T47D (cell line): ENCODE data around the gene OLFM4.

Experiments used
- DNase-seq, 2 experiments: peaks; one replicate each; pipeline versions ENCODE4 v3.0.0 to v3.0.0-alpha.2; 2011 to 2012; ENCODE audit warnings: low read depth in 1 of 2, low spot score in 1 of 2
- JUND ChIP-seq: IDR thresholded peaks from 2 replicates; pipeline ENCODE4 v1.6.1; 2012; ENCODE audit warnings: low read depth
- in situ Hi-C: cut with HindIII; loops from 2 replicates; pipeline ENCODE4 v1.10.0; 2016; ENCODE audit warnings: low sequenced_read_pairs, low pct_unique_long_range_greater_than_20kb

The OLFM4 gene

GRCh38 chr13:53058065-53058679 lies 29.6 kb downstream of the OLFM4 start:
- no peak for TF ChIP-seq JUND
- no peak for DNase-seq
- in situ Hi-C loops = no loop called here

GRCh38 chr13:53060840-53061490 lies 32.4 kb downstream of the OLFM4 start:
- DNase-seq = no peak
- TF ChIP-seq JUND = no peak
- in situ Hi-C loops = no loop called here

GRCh38 chr13:53064731-53065130 lies 36.1 kb downstream of the OLFM4 start:
- in situ Hi-C loops = no loop called here
- DNase-seq = no peak
- TF ChIP-seq JUND = no peak

- TF ChIP-seq JUND = no peak
- no peak for DNase-seq
- in situ Hi-C loops = no loop called here
Observed at GRCh38 chr13:53066411-53066810, 37.8 kb downstream of the OLFM4 start.

GRCh38 chr13:53068585-53069520 lies 40.2 kb downstream of the OLFM4 start:
- DNase-seq = no peak
- in situ Hi-C loops = no loop called here
- TF ChIP-seq JUND = no peak

- no peak for TF ChIP-seq JUND
- in situ Hi-C loops = no loop called here
- DNase-seq = no peak
Observed at GRCh38 chr13:53069800-53070199, 41.2 kb downstream of the OLFM4 start.

- DNase-seq = no peak
- no peak for TF ChIP-seq JUND
- in situ Hi-C loops = no loop called here
Observed at GRCh38 chr13:53073711-53074110, 45.1 kb downstream of the OLFM4 start.

GRCh38 chr13:53074114-53074513 lies 45.5 kb downstream of the OLFM4 start:
- no peak for DNase-seq
- in situ Hi-C loops = no loop called here
- TF ChIP-seq JUND = no peak

- DNase-seq = no peak
- no peak for TF ChIP-seq JUND
- in situ Hi-C loops = no loop called here
Observed at GRCh38 chr13:53075356-53076041, 46.9 kb downstream of the OLFM4 start.

- no peak for DNase-seq
- in situ Hi-C loops = no loop called here
- no peak for TF ChIP-seq JUND
Observed at GRCh38 chr13:53079691-53080090, 51.1 kb downstream of the OLFM4 start.

- in situ Hi-C loops = no loop called here
- no peak for TF ChIP-seq JUND
- DNase-seq = no peak
Observed at GRCh38 chr13:53088871-53089270, 60.3 kb downstream of the OLFM4 start.

- TF ChIP-seq JUND = no peak
- in situ Hi-C loops = no loop called here
- DNase-seq = no peak
Observed at GRCh38 chr13:53089951-53090350, 61.3 kb downstream of the OLFM4 start.
